Urinary bladder (tissue), 4 donors: ENCODE measurements around the gene KPRP. TPM values are rescaled to one million over a fixed set of nuclear protein-coding genes. Genes with fewer than 3 reads are reported as not detected.

Source experiments
- DNase-seq: peaks from one replicate; pipeline ENCODE4 v3.0.0-alpha.2; 2015; ENCODE audit errors: extremely low spot score
- H3K27ac ChIP-seq: one replicate; pipeline ENCODE4 v1.5.1; 2013; ENCODE audit warnings: low read depth, mild to moderate bottlenecking, moderate library complexity
- H3K36me3 ChIP-seq: one replicate; pipeline ENCODE4 v1.6.1; 2013; ENCODE audit warnings: mild to moderate bottlenecking, moderate library complexity; ENCODE audit not compliant: insufficient read depth
- H3K4me1 ChIP-seq: one replicate; pipeline ENCODE4 v1.6.1; 2013; ENCODE audit warnings: mild to moderate bottlenecking, moderate library complexity; ENCODE audit not compliant: insufficient read depth
- H3K4me3 ChIP-seq: one replicate; pipeline ENCODE4 v1.5.1; 2013; ENCODE audit warnings: low read depth, low read length
- WGBS: extraction: QIAGEN DNeasy Blood & Tissue Kit; methylation state at CpG from one replicate; pipeline ENCODE4 v1.1.7; 2013; 5-methylcytosine and 5-hydroxymethylcytosine counted together
- polyA plus RNA-seq: library from polyadenylated mRNA; stranded (reverse); fragments of 200-250 nt; gene quantifications from one replicate; pipeline ENCODE4 v1.2.3, GENCODE V29; 2013
- total RNA-seq: library from RNA; depleted of rRNA; stranded (reverse); fragments of >200 nt; gene quantifications from one replicate; pipeline ENCODE4 v1.2.3, GENCODE V29; 2014
- donor health status: healthy with polysubstance abuse.
- donor health status: healthy.

The KPRP gene
- total and polyA plus RNA-seq, 2 donors = not detected

GRCh38 chr1:152756872-152757271 lies 953 bp upstream of the KPRP start:
- no peak overlapping the region for H3K4me3 ChIP-seq
- 56% methylated on average over 2 of the region's 2 CpGs for WGBS
- no peaks in the 10 kb centered on the region for H3K36me3 ChIP-seq
- DNase-seq = no peak
- H3K4me1 ChIP-seq = no peaks in the 10 kb centered on the region
- H3K27ac ChIP-seq = no peak overlapping the region

GRCh38 chr1:152758636-152759035 lies 811 bp downstream of the KPRP start:
- 80% methylated on average over 4 of the region's 4 CpGs for WGBS

GRCh38 chr1:152759453-152760173 lies 1.8 kb downstream of the KPRP start:
- peak; percentile 32 for DNase-seq
- Histone ChIP-seq H3K4me1 (no peaks in the 10 kb centered on the region), H3K4me3 (no peak overlapping the region), H3K36me3 (no peaks in the 10 kb centered on the region), H3K27ac (no peak overlapping the region)
- WGBS = 81% methylated on average over 8 of the region's 8 CpGs

More at GRCh38 chr1:152758636-152759035, 811 bp downstream of the KPRP start:
- DNase-seq = no peak
- no peak overlapping the region for H3K27ac ChIP-seq
- H3K4me1 ChIP-seq = no peaks in the 10 kb centered on the region
- H3K36me3 ChIP-seq = no peaks in the 10 kb centered on the region
- no peak overlapping the region for H3K4me3 ChIP-seq

- no peak overlapping the region for H3K4me3 ChIP-seq
- no peaks in the 10 kb centered on the region for H3K36me3 ChIP-seq
- 93% methylated on average over 31 of the region's 31 CpGs for WGBS
- H3K27ac ChIP-seq = no peak overlapping the region
- H3K4me1 ChIP-seq = no peaks in the 10 kb centered on the region
- no peak for DNase-seq
Measured at GRCh38 chr1:152760551-152761190, 2.8 kb downstream of the KPRP start.

GRCh38 chr1:152761609-152762213 lies 3.9 kb downstream of the KPRP start:
- Histone ChIP-seq H3K27ac (no peak overlapping the region), H3K4me3 (no peak overlapping the region), H3K36me3 (no peaks in the 10 kb centered on the region), H3K4me1 (no peaks in the 10 kb centered on the region)
- WGBS = 58% methylated on average over 3 of the region's 3 CpGs
- DNase-seq = no peak

- 48% methylated on average over 8 of the region's 8 CpGs for WGBS
- H3K4me3 ChIP-seq = no peak overlapping the region
- H3K4me1 ChIP-seq = no peaks in the 10 kb centered on the region
- DNase-seq = no peak
- H3K27ac ChIP-seq = no peak overlapping the region
- H3K36me3 ChIP-seq = no peaks in the 10 kb centered on the region
Measured at GRCh38 chr1:152768847-152769533, 11.2 kb downstream of the KPRP start.

GRCh38 chr1:152770411-152770810 lies 12.6 kb downstream of the KPRP start:
- Histone ChIP-seq H3K4me3 (no peak overlapping the region), H3K36me3 (no peaks in the 10 kb centered on the region), H3K4me1 (no peaks in the 10 kb centered on the region), H3K27ac (no peak overlapping the region)
- WGBS = 83% methylated on average over 1 of the region's 1 CpG
- no peak for DNase-seq

- no peaks in the 10 kb centered on the region for H3K36me3 ChIP-seq
- H3K27ac ChIP-seq = no peak within 1 kb of the TSS
- 69% methylated on average over 6 of the region's 6 CpGs for WGBS
- no peak within 1 kb of the TSS for H3K4me3 ChIP-seq
- no peak for DNase-seq
- H3K4me1 ChIP-seq = no peaks in the 10 kb centered on the region
Measured at GRCh38 chr1:152774875-152775274, 17.1 kb downstream of the KPRP start, which contains the start of gene LCE1F. Gene LCE1F (plus strand): TSS chr1:152775140. CDS start chr1:152776372, 1,232 bp downstream.

- Histone ChIP-seq H3K27ac (no peak overlapping the region), H3K4me3 (no peak overlapping the region), H3K4me1 (no peaks in the 10 kb centered on the region), H3K36me3 (no peaks in the 10 kb centered on the region)
- WGBS = 79% methylated on average over 11 of the region's 11 CpGs
- DNase-seq = no peak
Measured at GRCh38 chr1:152776361-152776760, 18.5 kb downstream of the KPRP start.

- Histone ChIP-seq H3K4me1 (no peaks in the 10 kb centered on the region), H3K36me3 (no peaks in the 10 kb centered on the region), H3K27ac (no peak overlapping the region), H3K4me3 (no peak overlapping the region)
- 59% methylated on average over 4 of the region's 4 CpGs for WGBS
- no peak for DNase-seq
Measured at GRCh38 chr1:152777510-152778137, 19.8 kb downstream of the KPRP start.

- WGBS = 72% methylated on average over 2 of the region's 2 CpGs
- H3K27ac ChIP-seq = no peak overlapping the region
- H3K4me3 ChIP-seq = no peak overlapping the region
- no peaks in the 10 kb centered on the region for H3K4me1 ChIP-seq
- DNase-seq = no peak
- no peaks in the 10 kb centered on the region for H3K36me3 ChIP-seq
Measured at GRCh38 chr1:152783095-152783494, 25.3 kb downstream of the KPRP start.

GRCh38 chr1:152786077-152786476 lies 28.3 kb downstream of the KPRP start, which contains the start of gene LCE1E:
Gene LCE1E (plus strand): TSS chr1:152786257. CDS start chr1:152787300, 1,043 bp downstream.
- H3K4me3 ChIP-seq = no peak within 1 kb of the TSS
- H3K4me1 ChIP-seq = no peaks in the 10 kb centered on the region
- WGBS = 45% methylated on average over 2 of the region's 2 CpGs
- no peaks in the 10 kb centered on the region for H3K36me3 ChIP-seq
- no peak for DNase-seq
- no peak within 1 kb of the TSS for H3K27ac ChIP-seq

GRCh38 chr1:152795686-152796085 lies 37.9 kb downstream of the KPRP start:
- DNase-seq = no peak
- Histone ChIP-seq H3K36me3 (no peaks in the 10 kb centered on the region), H3K4me3 (no peak overlapping the region), H3K27ac (no peak overlapping the region), H3K4me1 (no peaks in the 10 kb centered on the region)
- WGBS = 64% methylated on average over 4 of the region's 4 CpGs
